ENCODE data around the gene SLC12A6. TPM values are rescaled to one million over a fixed set of nuclear protein-coding genes. Genes with fewer than 3 reads are reported as not detected.

Gene SLC12A6
- total RNA-seq, 1 donor from 2014 or later = 31.0 TPM

- no peak for DNase-seq
- intact Hi-C loops (cut with micrococcal nuclease) = no loop called here
- no peak for ATAC-seq
These were observed 1.2 kb downstream of the SLC12A6 start for GRCh38 chr15:34336231-34336990.

- ATAC-seq = no peak
- intact Hi-C loops (cut with micrococcal nuclease) = no loop called here
- DNase-seq = no peak
These were observed 2.2 kb downstream of the SLC12A6 start for GRCh38 chr15:34335176-34336032.

GRCh38 chr15:34334672-34335071 is 2.9 kb downstream of the SLC12A6 start:
- no peak for ATAC-seq
- intact Hi-C loops (cut with micrococcal nuclease) = no loop called here
- DNase-seq = no peak

- DNase-seq (no peak), ATAC-seq (no peak)
- intact Hi-C loops (cut with micrococcal nuclease) = no loop called here
These were observed 4.9 kb downstream of the SLC12A6 start for GRCh38 chr15:34332553-34333120.

- intact Hi-C loops (cut with micrococcal nuclease) = no loop called here
- no peak for DNase-seq
- no peak for ATAC-seq
These were observed 5.8 kb downstream of the SLC12A6 start for GRCh38 chr15:34331809-34332208.

- DNase-seq (no peak), ATAC-seq (no peak)
- intact Hi-C loops (cut with micrococcal nuclease) = no loop called here
These were observed 7.3 kb downstream of the SLC12A6 start for GRCh38 chr15:34330279-34330678.

GRCh38 chr15:34329006-34329405 is 8.6 kb downstream of the SLC12A6 start:
- DNase-seq (no peak), ATAC-seq (no peak)
- intact Hi-C loops (cut with micrococcal nuclease) = no loop called here

- intact Hi-C loops (cut with micrococcal nuclease) = no loop called here
- DNase-seq = no peak
- no peak for ATAC-seq
These were observed 9.7 kb downstream of the SLC12A6 start for GRCh38 chr15:34327906-34328305.

- ATAC-seq (no peak), DNase-seq (no peak)
- intact Hi-C loops (cut with micrococcal nuclease) = no loop called here
These were observed 12.2 kb downstream of the SLC12A6 start for GRCh38 chr15:34325368-34325767.

GRCh38 chr15:34324933-34325332 is 12.6 kb downstream of the SLC12A6 start:
- intact Hi-C loops (cut with micrococcal nuclease) = no loop called here
- ATAC-seq (no peak), DNase-seq (no peak)

- intact Hi-C loops (cut with micrococcal nuclease) = no loop called here
- DNase-seq = no peak
- no peak for ATAC-seq
These were observed 14.4 kb downstream of the SLC12A6 start for GRCh38 chr15:34323217-34323616.

GRCh38 chr15:34318277-34319079 is 19.1 kb downstream of the SLC12A6 start:
- peak; percentile 50 for DNase-seq
- peak; percentile 98 for ATAC-seq
- intact Hi-C loops (cut with micrococcal nuclease) = no loop called here

- DNase-seq = no peak
- intact Hi-C loops (cut with micrococcal nuclease) = no loop called here
These were observed 22.8 kb downstream of the SLC12A6 start for GRCh38 chr15:34314491-34315490.

GRCh38 chr15:34311563-34311962 is 26.0 kb downstream of the SLC12A6 start:
- intact Hi-C loops (cut with micrococcal nuclease) = no loop called here
- DNase-seq (no peak), ATAC-seq (no peak)

More at GRCh38 chr15:34314491-34315490, 22.8 kb downstream of the SLC12A6 start:
- no peak for ATAC-seq

GRCh38 chr15:34304613-34305012 is 33.0 kb downstream of the SLC12A6 start:
- DNase-seq = no peak
- intact Hi-C loops (cut with micrococcal nuclease) = no loop called here
- no peak for ATAC-seq

- no peak for ATAC-seq
- DNase-seq = no peak
- intact Hi-C loops (cut with micrococcal nuclease) = no loop called here
These were observed 36.5 kb downstream of the SLC12A6 start for GRCh38 chr15:34301058-34301457.

GRCh38 chr15:34297059-34297458 is 40.5 kb downstream of the SLC12A6 start:
- peak; percentile 58 for ATAC-seq
- DNase-seq = no peak
- intact Hi-C loops (cut with micrococcal nuclease) = no loop called here

- intact Hi-C loops (cut with micrococcal nuclease) = no loop called here
- ATAC-seq = no peak
- DNase-seq = no peak
These were observed 45.0 kb downstream of the SLC12A6 start for GRCh38 chr15:34292621-34293020.

Data from left ventricle myocardium superior (tissue), 1 donor.